HG03439 (cell line): ENCODE results near the gene MMP19.
"Not testable (repeated sequence)": the region's sequence is repeated elsewhere in the genome, so short reads cannot be mapped to it uniquely, and the experiment has no call there.

Source experiments
- ATAC-seq: cut with Tn5 transposase; IDR thresholded peaks from one replicate; pipeline ENCODE4 v1.9.1; 2021; ENCODE audit warnings: mild to moderate bottlenecking, moderate library complexity; ENCODE audit not compliant: unreplicated experiment

The MMP19 gene, protein sequence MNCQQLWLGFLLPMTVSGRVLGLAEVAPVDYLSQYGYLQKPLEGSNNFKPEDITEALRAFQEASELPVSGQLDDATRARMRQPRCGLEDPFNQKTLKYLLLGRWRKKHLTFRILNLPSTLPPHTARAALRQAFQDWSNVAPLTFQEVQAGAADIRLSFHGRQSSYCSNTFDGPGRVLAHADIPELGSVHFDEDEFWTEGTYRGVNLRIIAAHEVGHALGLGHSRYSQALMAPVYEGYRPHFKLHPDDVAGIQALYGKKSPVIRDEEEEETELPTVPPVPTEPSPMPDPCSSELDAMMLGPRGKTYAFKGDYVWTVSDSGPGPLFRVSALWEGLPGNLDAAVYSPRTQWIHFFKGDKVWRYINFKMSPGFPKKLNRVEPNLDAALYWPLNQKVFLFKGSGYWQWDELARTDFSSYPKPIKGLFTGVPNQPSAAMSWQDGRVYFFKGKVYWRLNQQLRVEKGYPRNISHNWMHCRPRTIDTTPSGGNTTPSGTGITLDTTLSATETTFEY

DNA sequence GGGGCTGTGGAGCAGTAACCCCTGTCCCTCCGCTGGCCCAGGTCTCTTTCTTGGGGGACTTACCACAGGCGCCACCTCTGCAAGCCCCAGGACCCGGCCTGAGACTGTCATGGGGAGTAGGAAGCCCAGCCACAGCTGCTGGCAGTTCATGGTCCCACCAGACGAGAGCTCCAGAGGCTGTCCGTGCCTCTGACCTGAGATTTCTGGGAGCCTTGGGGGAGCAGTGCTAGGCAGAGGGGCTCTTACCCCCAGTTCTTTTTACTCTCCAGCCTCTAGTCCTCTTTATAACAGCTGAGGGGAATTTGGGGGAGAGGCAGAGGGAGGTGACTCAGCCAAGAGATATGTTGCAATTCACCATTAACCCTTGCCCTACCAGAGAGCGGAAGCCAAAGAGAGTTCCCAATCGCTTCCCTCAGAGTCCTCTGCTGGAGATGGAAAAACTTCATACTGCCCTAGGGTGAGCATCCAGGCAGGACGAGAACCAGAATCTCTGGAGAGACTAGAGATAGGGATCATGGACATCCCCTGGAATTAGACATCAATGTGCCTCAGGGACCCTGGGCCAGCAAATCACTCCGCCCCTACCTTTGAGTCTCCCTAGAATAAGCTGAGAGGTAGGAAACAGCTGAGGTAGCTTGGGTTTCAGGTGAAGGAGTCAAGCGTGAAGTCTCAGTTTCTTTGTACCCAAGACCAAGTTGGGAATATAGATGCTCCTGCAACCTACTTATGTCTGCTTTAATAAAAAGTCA is at the start of gene MMP19:
MMP19 (minus strand) TSS at position 256 of the 749 bp plus-strand sequence; CDS start at position 150, 106 bp downstream.
- no peak for ATAC-seq

DNA sequence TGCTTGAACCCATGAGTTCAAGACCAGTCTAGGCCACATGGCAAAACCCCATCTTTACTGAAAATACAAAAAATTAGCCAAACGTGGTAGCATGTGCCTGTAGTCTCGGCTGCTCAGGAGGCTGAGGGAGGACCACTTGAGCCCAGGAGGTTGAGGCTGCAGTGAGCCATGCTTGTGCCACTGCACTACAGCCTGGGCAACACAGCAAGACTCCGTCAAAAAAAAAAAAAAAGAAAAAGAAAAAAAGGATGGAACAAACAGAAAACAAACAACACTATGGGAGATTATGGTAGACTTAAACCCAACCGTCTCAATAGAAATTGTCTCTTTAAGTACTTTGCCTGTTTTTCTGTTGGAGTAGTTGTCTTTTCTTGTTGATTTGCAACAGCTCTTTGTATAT is 48.6 kb upstream of the MMP19 start:
- ATAC-seq, result no peak

DNA sequence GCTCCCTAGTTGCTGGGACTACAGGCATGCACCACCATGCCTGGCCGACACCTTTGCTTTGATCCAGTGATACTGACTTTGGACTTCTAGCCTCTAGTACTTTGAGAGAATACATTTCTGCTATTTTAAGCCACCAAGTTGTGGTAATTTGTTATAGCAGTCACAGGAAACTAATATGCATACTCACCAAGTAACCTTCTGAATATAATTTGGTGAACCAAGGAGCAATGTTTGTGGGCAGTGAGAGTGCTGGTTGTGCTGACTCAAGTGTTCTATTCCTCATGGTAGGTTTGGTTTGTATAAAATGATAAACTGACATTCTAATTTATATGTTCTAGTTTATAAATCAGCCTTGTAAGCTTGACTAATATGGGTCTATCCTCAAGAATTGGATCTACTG is 42.4 kb upstream of the MMP19 start:
- no peak for ATAC-seq

DNA sequence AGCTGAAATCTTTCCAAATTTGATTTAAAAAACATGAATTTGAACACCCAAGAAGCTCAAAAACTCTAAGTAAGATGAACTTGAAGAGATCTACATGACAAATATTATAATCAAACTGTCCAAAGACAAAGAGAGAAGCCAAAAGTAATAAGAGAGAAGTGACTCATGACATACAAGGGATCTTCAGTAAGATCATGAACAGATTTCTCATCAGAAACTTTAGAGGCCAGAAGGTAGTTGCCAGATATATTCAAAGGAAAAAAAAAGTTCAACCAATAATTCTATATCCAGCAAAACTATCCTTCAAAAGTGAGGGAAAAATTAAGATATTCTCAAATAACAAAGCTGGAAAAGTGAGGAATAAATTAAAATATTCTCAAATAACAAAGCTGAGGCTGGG is 35.1 kb upstream of the MMP19 start:
- ATAC-seq, result no peak

DNA sequence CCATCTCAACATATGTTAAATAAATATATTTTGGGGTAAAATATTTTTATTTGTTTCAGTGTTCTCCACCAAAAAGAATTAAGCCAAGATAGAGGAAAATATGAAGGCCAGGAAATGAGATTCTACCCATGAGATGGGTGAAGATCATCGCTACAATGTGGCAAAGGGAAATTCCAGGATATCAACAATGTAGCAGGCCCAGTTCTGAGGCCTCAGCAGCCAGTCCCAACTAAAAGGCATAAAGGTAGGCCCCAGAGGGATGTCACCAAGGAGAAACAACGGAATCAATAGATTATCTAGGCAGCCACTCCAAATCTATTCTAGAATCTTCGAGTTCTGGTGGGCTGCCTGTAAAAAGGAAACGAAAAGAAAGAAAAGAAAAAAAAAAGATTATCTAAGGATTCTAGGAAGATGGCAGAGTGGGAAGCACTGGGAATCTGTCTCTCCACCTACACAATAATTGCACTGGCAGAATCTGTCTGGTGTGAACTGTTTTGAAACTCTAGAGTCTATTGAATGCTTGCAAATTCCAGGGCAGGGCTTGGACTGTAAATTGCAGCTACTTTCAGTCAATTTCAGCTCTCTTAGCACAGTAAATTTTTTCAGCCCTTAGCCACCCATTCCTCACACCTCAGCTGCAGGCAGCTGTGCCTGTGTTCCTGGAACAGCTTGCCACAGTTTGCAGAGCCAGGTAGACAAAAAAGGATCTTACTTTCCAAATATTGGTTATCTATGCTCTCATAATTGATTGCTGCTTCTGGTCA is 33.1 kb upstream of the MMP19 start:
- no peak for ATAC-seq

DNA sequence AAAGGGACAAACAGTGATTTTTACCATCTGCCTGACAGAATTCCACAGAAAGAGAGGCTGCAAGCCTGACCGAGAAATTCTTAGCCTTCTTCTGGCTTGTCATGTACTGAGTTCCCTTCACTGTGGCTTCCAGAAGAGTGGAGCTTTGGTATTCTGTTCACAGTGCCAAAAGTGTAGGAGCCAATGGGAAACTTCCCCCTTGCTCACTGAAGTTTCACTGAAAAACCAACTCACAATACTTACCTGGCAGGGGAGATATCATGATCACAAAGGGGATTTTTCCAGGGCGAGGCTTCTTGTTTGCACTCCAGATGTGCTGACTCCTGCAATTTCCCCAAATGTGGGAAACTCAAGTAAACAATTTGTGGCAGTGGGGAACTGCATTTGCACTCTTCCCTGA is 31.7 kb upstream of the MMP19 start:
- no peak for ATAC-seq

DNA sequence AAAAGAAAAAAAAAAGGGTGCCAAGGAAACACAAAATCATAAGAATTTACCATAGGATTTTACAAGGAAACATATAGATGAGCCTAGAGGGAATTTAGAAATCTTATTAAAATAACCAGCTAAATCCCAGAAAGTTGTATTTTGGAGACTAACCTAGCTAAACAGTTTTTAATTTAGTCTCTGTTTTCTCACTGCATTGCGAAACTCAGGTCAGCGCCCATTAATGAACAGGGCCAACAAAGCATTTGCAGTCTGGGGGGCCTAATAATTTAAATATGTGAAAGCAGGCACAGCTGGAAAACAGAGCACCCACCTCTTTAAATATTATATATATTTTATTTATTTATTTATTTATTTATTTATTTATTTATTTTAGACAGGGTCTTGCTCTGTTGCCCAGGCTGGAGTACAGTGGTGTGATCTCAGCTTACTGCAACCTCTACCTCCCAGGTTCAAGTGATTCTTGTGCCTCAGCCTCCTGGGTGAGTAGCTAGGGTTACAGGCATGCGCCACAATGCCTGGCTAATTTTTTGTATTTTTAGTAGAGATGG is 23.8 kb upstream of the MMP19 start:
- ATAC-seq, result not testable (repeated sequence)

DNA sequence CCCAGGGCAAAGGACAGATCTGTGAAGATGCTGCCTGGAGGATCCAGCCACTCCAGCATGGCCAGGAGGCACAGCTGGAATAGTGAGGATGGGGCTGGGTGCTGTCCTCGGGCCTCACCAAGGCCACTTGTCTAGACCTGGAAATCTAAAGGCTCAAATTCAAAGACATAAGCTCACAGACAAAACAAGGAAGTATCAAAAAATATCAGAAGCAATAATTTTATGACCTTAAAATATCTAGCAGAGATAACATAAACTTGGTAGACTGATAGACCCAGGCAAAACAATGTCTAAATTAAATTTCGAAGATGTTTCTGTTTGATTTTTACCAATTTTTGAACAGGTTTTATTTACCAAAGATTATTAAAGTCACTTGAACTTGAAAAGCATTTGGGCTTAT is 22.6 kb upstream of the MMP19 start:
- no peak for ATAC-seq

DNA sequence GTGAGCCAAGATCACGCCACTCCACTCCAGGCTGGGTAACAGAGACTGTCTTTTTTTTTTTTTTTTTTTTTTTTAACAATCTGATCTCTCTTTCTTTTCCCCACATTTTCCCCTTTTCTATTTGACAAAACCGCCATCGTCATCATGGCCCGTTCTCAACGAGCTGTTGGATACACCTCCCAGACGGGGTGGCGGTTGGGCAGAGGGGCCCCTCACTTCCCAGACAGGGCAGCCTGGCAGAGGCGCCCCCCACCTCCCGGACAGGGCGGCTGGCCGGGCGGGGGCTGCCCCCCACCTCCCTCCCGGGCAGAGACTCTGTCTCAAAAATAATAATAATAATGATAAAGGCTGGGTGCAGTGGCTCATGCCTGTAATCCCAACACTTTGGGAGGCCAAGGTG is 20.2 kb upstream of the MMP19 start:
- ATAC-seq, result not testable (repeated sequence)

DNA sequence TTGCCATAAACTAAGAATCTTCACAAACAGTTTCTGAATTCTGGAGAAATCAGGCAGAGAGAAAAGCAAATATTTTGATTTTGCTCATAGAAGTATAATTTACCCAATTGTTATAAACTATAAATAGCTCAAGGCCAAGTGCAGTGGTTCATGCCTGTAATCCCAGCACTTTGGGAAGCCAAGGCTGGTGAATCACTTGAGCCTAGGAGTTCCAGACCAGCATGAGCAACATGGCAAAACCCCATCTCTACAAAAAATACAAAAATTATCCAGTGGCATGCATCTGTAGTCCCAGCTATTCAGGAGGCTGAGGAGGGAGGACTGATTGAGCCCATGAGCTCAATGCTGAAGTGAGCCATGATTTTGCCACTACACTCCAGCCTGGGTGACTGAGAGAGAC is 19.6 kb upstream of the MMP19 start:
- no peak for ATAC-seq

DNA sequence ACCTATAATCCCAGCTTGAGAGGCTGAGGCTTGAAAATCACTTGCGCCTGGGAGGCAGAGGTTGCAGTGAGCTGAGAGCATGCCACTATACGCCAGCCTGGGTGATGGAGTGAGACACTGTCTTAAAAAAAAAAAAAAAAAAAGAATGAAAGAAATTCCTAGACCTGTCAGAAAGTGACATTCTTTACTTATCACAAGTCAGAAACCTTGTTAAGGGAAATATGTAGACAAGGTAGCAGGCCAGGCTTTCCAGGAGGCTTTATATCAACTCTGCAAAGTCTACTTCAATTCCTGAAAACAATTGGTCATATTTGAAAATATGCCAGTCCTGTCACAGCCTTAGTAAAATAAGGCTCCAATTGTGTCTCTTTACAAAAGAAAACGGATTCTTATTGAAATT is 19.1 kb upstream of the MMP19 start:
- ATAC-seq, result no peak

DNA sequence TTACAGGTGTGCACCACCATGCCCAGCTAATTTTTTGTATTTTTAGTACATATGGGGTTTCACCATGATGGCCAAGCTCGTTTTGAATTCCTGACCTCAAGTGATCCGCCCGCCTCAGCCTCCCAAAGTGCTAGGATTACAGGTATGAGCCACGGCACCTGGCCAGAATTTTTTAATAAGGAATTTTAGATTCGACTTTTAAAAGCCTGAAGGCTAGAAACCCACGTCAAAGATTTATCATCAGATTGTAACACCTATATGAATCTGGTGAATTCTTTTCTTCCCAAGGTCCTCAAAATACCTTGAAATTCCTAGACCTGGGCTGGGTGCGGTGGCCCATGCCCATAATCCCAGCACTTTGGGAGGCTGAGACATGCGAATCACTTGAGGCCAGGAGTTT is 18.7 kb upstream of the MMP19 start:
- ATAC-seq, result no peak

DNA sequence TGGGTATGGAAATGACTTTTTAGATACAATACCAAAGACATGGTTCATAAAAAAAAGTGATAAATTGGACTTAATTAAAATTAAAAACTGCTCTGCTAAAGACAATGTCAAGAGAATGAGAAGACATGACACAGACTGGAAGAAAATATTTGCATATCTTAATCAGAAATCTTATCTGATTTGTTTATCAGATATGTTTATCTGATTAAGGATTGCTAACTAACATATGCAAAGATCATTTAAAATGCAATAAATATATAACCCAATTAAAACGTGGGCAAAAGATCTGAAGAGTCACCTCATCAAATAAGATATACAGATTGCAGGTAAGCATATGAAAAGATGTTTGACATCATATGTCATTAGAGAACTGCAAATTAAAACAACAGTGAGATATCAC is 10.0 kb upstream of the MMP19 start:
- ATAC-seq, result no peak

DNA sequence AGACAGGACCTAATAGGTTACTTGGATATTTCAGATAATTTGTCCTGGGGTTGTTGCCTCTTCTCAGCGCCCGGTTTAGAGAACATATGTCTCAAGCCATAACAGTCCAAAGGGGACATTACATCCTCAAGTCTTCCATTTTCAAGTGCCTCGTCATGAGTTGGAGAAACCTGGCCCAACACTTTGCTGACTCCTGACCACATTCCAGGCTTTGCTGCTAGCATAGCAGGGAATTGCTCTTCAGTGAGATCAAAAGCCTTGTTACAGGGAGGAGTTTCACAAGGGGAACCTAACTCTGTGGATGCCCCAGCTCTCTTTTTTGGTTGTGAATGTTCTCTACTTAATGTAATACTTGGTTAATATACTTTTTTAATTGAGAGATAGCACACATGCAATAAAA is 8.2 kb upstream of the MMP19 start:
- no peak for ATAC-seq

DNA sequence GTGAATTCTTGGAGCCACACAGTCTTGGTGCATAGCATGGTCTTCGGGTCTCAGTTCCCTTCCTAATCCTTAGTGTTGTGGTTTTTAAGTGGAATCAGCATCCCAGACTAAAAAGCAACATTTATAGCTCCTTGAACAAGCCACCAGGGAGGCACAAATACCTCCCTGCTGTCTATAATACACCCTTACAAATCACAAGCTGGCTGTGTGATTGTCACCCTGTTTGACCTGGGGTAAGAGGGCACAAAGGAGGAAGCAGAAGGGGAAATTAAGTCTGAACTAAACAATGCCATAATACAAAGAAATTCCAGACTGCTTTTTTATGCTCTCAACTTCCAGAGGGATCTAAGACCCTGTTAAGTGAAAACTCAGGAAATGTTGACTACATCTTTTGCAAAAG is 7.7 kb upstream of the MMP19 start:
- no peak for ATAC-seq

DNA sequence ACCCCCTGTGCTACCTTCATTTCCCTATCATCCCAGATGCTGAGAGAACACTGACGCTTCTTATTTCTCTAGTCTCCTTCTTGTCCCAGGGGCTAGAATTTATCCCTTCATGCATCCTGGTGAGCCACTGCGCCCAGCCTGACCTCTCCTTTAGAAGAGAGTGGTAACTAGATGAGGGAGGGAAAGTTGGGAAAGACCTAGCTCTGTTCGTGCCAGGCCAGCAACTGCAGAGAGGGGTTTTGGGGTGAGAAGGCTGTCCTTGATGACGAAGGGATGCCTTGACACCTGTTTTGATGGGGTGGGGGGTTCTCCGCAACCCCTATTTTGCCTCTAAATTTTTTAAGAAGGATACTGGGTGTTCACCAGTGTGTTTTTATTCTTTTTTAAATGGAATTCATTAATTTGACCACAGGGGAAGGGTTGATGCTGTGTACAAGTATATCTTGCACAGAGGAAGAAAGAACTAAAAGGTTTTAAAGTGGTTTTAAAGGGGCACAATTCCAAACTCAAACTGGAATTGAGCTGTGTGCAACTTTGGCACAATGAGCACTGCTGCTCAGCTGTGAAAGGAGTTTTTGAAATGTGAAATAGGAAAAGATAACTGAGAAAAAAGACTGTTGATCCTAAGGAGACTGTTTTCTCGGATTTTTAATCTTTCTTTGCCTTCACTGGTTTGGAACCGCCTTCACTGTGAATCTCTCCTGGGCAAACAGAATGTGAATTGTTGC is 7.0 kb upstream of the MMP19 start:
- no peak for ATAC-seq

DNA sequence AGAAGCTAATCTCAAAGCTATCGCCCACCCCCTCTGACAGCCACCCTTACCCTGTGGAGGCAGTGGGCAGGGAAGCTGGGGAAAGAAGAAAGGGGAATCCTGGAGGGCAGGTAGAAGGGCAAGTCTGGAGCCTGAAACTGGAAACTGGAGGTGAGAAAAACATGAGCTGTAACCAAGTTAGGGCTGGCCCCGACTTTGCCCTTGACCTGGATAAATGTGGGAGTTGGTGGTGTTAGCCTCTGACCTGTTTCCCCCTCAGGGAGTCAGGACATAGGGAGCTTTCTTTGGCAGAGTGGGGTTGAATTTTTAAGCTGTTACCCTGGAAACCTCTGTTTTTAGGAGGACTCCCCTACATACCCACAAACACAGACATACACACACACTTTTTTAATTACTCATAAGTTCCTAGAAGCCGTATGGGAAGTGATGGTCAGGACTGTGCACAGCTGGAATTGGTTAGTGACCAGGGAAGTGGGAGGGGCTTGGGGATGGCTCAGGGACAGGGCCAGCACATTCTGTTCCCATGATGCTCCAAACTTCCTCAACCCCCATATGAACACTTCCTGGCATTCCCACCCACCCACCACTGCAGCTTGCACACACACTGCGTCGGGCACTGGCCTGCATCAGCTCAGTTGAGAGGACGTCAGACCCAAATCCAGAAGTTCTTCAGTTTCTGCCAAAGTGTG is 5.0 kb upstream of the MMP19 start:
- ATAC-seq, result no peak

DNA sequence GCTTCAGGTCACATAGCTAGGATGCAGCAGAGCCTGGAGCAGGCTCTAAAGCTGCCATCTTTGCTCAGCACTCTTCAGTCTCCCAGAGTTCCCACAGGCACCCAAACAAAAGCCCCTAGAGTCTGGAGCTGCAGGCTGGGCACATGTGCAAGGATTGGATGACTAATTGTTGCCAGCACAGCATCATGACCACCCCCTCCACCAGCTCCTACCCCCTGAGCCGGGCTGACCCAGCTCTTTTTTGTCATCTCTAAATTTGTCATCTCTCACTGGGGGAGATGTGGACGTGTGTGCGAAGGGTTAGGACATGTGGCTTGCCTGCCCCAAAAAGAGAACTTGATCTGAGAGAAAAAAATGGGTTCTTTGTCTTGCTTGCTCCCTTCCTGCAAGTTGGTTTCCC is 4.3 kb upstream of the MMP19 start:
- ATAC-seq, result no peak

DNA sequence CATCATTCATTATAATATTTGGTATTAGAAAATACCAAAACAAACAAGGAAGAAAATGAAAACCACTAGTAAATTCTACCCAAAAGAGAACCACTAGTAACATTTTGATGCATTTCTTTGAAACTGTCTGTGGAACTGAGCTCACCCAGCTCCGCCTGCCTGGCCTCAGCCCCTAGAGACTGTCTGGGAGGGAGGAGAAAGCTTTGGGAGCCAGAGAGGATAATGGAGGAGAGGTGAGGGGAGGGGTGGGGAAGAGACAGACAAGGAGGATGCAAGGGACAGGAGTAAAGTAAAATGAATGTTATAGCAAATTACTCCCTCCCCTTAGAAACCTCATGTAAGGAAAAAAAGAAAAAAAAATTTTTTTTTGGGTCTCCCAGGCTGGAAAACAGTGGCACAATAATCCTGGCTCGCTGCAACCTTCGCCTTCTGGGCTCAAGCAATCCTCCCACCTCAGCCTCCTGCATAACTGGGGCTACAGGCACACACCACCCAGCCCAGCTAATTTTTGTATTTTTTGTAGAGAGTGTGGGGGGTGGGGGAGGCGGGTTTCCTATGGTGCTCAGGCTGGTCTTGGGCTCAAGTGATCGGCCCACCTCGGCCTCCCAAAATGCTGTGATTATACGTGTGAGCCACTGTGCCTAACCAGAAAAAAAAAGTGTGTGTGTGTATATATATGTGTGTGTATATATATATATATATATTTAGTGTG is 3.2 kb upstream of the MMP19 start:
- ATAC-seq, result no peak
